GM19467 (cell line): ENCODE data around the gene NFASC.

Experiments
- ATAC-seq: cut with Tn5 transposase; IDR thresholded peaks from one replicate; pipeline ENCODE4 v1.9.1; 2021; ENCODE audit warnings: mild to moderate bottlenecking, moderate library complexity; ENCODE audit not compliant: unreplicated experiment

The NFASC gene

GRCh38 chr1:204978782-204979181 is 108.1 kb downstream of the NFASC start:
- ATAC-seq: no peak

DNA sequence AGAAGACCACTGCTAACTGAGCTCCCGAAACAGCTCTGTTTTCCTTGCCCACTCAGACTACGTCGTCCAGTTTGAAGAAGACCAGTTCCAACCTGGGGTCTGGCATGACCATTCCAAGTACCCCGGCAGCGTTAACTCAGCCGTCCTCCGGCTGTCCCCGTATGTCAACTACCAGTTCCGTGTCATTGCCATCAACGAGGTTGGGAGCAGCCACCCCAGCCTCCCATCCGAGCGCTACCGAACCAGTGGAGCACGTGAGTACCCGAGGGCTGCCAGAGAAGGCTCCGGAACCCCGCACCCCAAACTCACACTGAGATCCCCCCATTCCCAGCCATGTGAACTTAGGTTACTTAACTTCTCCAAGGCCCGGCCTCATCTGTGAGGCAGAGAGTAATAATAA is 108.6 kb downstream of the NFASC start:
- ATAC-seq: no peak

DNA sequence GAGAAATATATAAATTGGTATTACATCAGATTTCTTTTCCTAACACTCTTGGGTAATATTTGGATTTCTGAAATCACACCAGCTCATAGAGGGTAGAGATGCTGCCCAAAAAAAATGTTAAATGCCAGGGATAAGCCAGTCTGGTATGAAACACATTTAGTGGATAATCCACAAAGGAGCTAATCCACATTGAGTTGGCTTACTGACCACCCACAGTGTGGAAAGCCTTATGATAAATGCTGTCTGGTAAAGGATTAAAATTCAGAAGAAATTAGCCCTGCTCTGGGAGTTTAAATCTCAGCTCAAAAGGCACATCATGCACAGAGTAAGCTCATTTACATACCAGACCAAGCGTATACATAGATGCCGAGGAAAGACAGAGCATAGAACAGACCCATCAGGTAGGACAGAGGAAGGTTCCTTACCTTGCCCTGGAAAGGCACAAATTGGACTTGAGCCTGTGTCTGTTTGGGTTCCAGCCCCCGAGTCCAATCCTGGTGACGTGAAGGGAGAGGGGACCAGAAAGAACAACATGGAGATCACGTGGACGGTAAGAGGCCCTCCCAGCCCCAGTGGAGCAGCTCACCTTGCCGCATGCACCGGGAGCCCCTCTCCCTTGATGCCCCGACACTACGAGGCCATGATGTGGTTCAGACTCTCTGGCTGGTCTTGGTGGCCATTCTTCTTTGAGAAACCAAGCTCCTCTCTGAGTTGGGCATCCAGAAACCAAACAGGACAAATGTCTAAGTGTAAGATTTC is 109.4 kb downstream of the NFASC start:
- ATAC-seq: no peak

- ATAC-seq: no peak
Observed at GRCh38 chr1:204980840-204981405, 110.3 kb downstream of the NFASC start.

DNA sequence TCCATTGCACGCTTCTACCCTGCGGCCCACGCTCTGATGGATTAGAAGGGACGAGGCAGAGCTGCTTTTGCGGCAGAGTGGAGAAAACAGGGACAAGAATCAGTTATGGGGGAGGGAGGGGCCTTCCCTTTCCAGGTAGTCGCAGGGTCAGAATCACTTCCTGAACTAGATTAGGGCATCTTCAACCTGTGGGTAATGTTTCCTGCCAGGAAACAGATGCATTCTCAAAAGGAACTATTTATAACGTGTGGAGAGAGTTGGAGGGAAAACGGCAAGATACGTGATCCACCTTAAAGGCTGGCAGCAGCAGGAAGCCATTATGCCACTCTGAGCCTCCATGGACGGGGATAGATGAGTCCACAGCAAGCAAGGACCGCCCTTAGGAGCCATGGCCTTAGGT is 112.5 kb downstream of the NFASC start:
- ATAC-seq: no peak

GRCh38 chr1:204983881-204984280 is 113.2 kb downstream of the NFASC start:
- no peak for ATAC-seq

DNA sequence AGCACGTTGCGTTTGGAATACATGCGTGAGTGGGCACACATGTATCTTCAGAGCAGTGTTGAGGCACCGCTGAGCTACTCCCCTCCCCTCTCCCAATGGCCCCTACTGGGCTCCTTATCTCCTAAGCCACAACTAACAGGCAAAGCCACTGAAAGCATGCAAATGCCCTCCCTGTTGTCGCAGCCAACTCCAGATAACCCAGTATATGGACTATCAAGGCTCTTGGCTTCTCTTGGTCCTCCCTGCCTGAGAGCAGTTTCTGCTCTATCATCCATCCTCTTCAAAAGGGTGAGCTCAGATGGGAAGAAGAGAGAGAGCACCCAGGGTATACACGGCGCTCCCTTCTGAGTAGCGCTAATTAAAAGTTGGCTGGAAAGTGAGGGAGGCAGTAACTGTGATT is 113.8 kb downstream of the NFASC start:
- ATAC-seq: no peak

DNA sequence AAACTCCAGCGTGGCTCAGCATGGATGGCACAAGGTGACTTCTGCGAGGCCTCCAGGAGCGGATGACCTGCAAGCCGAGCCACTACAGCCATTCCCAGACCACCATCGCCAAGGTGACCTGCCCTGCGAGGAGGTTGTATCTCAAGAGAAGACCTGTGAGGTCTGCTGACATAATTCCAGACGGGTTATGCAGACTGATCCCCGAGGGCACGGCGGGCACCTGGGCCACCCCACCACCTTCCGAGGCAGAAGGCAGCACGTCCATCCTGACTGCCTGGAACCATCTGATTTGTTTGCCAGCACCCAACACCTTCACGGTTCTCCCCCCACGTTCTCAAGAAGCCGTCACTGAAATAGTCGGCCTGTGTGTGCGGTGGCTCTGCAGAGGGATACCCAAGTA is 115.5 kb downstream of the NFASC start:
- no peak for ATAC-seq

DNA sequence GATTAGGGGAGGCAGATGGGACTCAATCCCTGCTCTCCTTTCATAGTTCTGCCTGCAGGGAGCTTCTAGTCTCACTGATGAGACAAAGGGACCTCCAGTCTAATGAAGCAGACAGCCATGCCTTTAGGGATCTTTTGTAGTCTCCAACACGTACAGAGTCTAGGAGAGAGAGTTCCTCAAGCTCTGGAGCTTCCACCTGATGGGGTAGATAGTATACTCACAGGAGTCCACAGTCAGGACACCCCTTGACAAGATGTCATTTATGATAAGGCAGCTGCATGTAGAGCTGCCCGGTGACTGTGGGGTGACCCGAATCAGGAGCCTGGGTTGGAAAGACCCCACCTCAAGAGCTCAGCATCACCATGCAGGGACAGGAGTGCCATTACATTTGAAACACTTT is 117.0 kb downstream of the NFASC start:
- ATAC-seq: no peak

GRCh38 chr1:204988196-204988595 is 117.5 kb downstream of the NFASC start:
- ATAC-seq: no peak

DNA sequence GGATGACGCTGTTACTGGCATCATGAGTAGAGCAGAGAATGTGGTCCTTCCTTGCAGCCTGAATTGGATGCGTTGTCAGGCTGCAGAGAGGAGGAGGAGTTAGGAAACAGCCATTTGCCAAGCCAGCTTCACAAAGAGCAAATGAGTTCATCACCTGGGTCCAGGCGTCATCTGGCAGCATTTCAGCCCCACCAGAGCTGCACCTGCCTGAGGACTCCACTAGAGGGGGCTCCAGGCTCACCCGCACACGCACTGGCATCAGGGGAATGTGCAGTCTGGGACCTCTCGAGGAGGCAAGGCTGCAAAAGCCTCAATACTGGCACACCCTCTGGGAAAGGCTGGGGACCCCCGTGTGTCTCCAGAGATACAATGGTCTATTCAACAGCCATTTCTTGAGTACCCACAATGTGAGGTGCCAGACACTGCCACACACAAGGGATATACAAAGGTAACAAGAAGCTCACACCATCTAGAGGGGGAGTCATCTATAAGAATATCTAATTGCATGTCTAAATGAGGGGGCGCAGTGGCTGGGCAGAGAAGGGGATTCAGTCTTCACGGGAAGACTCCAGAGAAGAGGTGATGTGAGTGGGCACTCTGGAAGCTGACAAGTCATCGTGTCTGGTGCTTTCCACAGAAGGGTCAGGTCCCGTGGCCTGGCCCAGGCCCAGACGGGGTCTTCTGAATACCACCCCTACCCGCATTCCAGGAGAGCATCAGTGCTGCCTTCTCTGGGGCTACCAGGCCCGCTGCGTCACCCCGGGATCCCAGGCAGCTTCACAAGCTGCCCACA is 118.8 kb downstream of the NFASC start:
- no peak for ATAC-seq

- ATAC-seq: no peak
Observed at GRCh38 chr1:204990059-204990664, 119.5 kb downstream of the NFASC start.

GRCh38 chr1:204990721-204991341 is 120.2 kb downstream of the NFASC start:
- no peak for ATAC-seq

- no peak for ATAC-seq
Observed at GRCh38 chr1:204991342-204991844, 120.7 kb downstream of the NFASC start.

DNA sequence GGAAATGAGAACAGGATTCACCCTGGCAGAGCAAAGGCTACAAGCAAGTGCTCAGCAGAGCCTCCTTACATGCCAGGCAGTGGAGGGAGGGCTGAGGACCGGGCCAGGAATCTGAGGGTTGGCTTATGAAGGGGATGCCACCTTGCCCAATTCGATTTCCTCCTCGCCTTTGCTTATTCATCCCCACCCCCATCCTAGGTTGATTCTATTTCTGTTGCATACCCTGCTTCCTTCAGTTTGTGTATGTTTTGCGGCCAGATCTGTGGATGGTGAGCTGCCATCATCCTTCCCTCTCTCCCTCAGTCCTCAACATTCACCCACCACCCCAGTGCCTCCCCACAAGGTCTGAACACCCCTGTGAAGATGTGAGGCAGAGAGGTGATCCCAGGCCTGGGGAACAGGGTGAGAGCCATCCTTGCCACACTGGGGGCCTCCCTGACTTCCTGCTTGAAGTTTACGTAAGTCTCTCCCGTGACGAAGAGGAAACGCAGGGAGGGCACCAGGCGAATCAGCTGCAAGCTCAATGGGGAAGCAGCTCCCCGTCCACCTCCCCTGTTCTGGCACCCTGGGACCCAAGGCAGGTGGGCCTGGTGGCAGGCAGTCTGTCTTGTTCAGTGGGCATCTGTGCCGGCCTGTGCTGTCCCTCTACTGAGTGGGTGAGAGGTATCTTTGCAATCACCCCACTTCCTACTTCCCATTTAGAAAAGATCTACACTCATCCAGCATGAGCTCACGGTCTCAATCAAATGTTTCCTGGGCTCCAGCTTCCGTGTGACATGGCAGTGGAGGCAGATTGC is 121.7 kb downstream of the NFASC start:
- no peak for ATAC-seq

DNA sequence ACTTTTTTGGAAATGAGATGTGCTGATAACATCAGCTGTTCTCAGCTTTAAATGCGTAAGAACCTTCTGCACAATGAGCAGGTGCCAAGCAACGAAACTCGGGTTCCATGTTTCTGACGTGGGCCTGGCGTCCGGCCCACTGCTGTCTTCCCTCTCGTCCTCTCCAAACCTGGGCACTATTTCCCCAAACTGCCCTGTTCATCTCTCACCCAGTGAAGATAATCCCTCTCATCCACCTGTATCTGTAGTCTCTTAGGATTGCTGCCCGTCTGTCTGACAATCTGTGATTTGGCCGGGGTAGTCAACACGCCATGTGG is 122.3 kb downstream of the NFASC start:
- no peak for ATAC-seq

- no peak for ATAC-seq
Observed at GRCh38 chr1:204994086-204994862, 123.6 kb downstream of the NFASC start.

GRCh38 chr1:204996981-204997380 is 126.3 kb downstream of the NFASC start:
- no peak for ATAC-seq

DNA sequence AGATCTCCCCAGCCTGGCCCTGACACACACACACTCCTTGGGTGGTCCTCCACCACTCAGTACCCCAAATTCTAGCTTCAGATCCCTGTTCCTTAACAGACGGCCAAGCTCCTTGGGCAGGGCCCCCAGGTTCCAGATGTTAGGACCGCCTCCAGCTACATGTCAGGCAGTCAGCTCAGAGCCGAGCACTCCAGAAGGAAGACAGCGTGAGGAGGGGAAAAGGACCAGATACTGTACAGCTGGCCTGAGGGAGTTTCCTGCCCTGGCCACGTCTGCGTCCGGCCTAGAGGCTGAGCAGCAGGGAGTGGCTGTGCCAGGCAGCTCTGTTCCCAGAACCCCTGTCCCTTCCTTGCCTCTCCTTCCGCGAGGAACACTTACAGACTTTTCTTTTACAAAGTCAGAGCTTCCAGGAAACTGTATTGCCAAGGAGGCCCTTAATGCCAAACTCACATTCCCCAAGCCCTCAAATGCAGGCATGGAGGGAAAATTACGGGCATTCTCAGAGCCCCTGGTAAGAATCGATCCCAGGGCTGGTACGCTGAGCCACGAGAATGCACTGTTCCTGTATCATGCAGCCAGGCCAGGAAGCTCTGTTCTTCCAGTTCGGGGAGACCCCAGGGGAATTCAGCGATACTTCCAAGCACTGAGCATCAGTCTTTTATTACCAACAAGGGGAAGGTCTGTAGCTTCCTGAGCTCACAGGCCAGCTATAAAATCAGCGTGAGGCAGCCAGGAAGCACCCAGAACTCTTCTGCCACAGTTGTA is 127.1 kb downstream of the NFASC start:
- no peak for ATAC-seq
